Liver (tissue), 9 donors: ENCODE data around the gene ADNP. TPM values are rescaled to one million over a fixed set of nuclear protein-coding genes. Genes with fewer than 3 reads are reported as not detected.

Experiments used
- DNase-seq: peaks from one replicate; pipeline ENCODE4 v3.0.0-alpha.2; 2017; ENCODE audit warnings: low spot score
- H3K27ac ChIP-seq, 2 donors: one replicate each; pipeline ENCODE4 v1.7.0; 2013; ENCODE audit warnings: inconsistent platforms in 2 of 2, low read length in 2 of 2, control low read depth in 1 of 2, low read depth in 1 of 2, mild to moderate bottlenecking in 1 of 2
- H3K27me3 ChIP-seq, 4 donors: one replicate each; pipeline versions ENCODE4 v1.6.1 to v1.7.0; 2013; ENCODE audit warnings: low read length in 3 of 4, inconsistent platforms in 1 of 4, mild to moderate bottlenecking in 1 of 4, moderate library complexity in 1 of 4; ENCODE audit not compliant: control insufficient read depth in 4 of 4, insufficient read depth in 4 of 4
- H3K36me3 ChIP-seq, 4 donors: one replicate each; pipeline versions ENCODE4 v1.6.1 to v1.7.0; 2013; ENCODE audit warnings: low read length in 3 of 4, mild to moderate bottlenecking in 3 of 4, low read depth in 1 of 4, moderate library complexity in 1 of 4; ENCODE audit not compliant: control insufficient read depth in 4 of 4, insufficient read depth in 3 of 4
- H3K4me1 ChIP-seq, 4 donors: one replicate each; pipeline versions ENCODE4 v1.6.1 to v1.7.0; 2013; ENCODE audit warnings: low read length in 3 of 4, mild to moderate bottlenecking in 3 of 4, moderate library complexity in 1 of 4; ENCODE audit not compliant: control insufficient read depth in 4 of 4, insufficient read depth in 4 of 4
- H3K4me3 ChIP-seq, 3 donors: one replicate each; pipeline versions ENCODE4 v1.6.1 to v1.7.0; 2013; ENCODE audit warnings: low read length in 3 of 3, control low read depth in 1 of 3, low read depth in 1 of 3, mild to moderate bottlenecking in 1 of 3
- H3K9ac ChIP-seq, 2 donors: one replicate each; pipeline ENCODE4 v1.7.0; 2013; ENCODE audit warnings: low read length in 2 of 2, mild to moderate bottlenecking in 2 of 2, moderate library complexity in 2 of 2, control low read depth in 1 of 2, low read depth in 1 of 2
- H3K9me3 ChIP-seq, 4 donors: one replicate each; pipeline versions ENCODE4 v1.6.1 to v1.7.0; 2013; ENCODE audit warnings: low read length in 3 of 4; ENCODE audit not compliant: control insufficient read depth in 4 of 4
- ATF3 ChIP-seq: IDR thresholded peaks from 2 replicates; pipeline ENCODE4 v1.6.1; 2016; ENCODE audit warnings: antibody characterized with exemption
- CTCF ChIP-seq: fragments of 150-350 bp; IDR thresholded peaks from 2 replicates; pipeline ENCODE4 v1.5.1; 2017; ENCODE audit warnings: improper control_type of control experiment, low read depth, low read length; ENCODE audit not compliant: missing input control
- EGR1 ChIP-seq, 2 donors: IDR thresholded peaks; 2 replicates each; pipeline ENCODE4 v1.6.1; 2016 to 2018; ENCODE audit warnings: antibody characterized with exemption in 2 of 2, low read depth in 2 of 2
- FOXA1 ChIP-seq: IDR thresholded peaks from 2 replicates; pipeline ENCODE4 v1.6.1; 2016; ENCODE audit warnings: antibody characterized with exemption
- GABPA ChIP-seq, 2 donors: IDR thresholded peaks in 1 of 2; conservative IDR thresholded peaks in 1 of 2; 2 replicates each; pipeline ENCODE4 v1.6.1; 2016; ENCODE audit warnings: antibody characterized with exemption in 2 of 2, mild to moderate bottlenecking in 1 of 2, moderate library complexity in 1 of 2
- HNF4A ChIP-seq, 2 donors: conservative IDR thresholded peaks; 2 replicates each; pipeline ENCODE4 v1.6.1; 2016; ENCODE audit warnings: antibody characterized with exemption in 2 of 2, mild to moderate bottlenecking in 2 of 2
- HNF4G ChIP-seq: IDR thresholded peaks from 2 replicates; pipeline ENCODE4 v1.6.1; 2016; ENCODE audit warnings: antibody characterized with exemption
- JUND ChIP-seq, 2 donors: IDR thresholded peaks; 2 replicates each; pipeline ENCODE4 v1.6.1; 2016; ENCODE audit warnings: antibody characterized with exemption in 2 of 2
- MAX ChIP-seq: IDR thresholded peaks from 2 replicates; pipeline ENCODE4 v1.6.1; 2016; ENCODE audit warnings: antibody characterized with exemption
- NR2F2 ChIP-seq: IDR thresholded peaks from 2 replicates; pipeline ENCODE4 v1.6.1; 2016; ENCODE audit warnings: antibody characterized with exemption
- RAD21 ChIP-seq, 2 donors: IDR thresholded peaks; 2 replicates each; pipeline ENCODE4 v1.6.1; 2016; ENCODE audit warnings: antibody characterized with exemption in 2 of 2, mild to moderate bottlenecking in 2 of 2
- REST ChIP-seq: IDR thresholded peaks from 2 replicates; pipeline ENCODE4 v1.6.1; 2016; ENCODE audit warnings: antibody characterized with exemption, mild to moderate bottlenecking
- RXRA ChIP-seq, 2 donors: IDR thresholded peaks; 2 replicates each; pipeline ENCODE4 v1.6.1; 2017 to 2018; ENCODE audit warnings: antibody characterized with exemption in 2 of 2, mild to moderate bottlenecking in 1 of 2
- SP1 ChIP-seq: IDR thresholded peaks from 2 replicates; pipeline ENCODE4 v1.6.1; 2018; ENCODE audit warnings: antibody characterized with exemption, mild to moderate bottlenecking
- TAF1 ChIP-seq: conservative IDR thresholded peaks from 2 replicates; pipeline ENCODE4 v1.6.1; 2016; ENCODE audit warnings: antibody characterized with exemption, mild to moderate bottlenecking
- WGBS: extraction: QIAGEN DNeasy Blood & Tissue Kit; methylation state at CpG from one replicate; pipeline ENCODE4 v1.1.7; 2013; 5-methylcytosine and 5-hydroxymethylcytosine counted together
- polyA plus RNA-seq, 2 donors: library from polyadenylated mRNA; stranded (reverse) in 1 of 2; unstranded in 1 of 2; fragments of 200-250 nt in 1 of 2; fragments of >200 nt in 1 of 2; fragmentation: Nextera tagmentation in 1 of 2; extraction: Ambion mirVana in 1 of 2; gene quantifications; one replicate each; pipeline versions ENCODE4 v1.2.1 to v1.2.3, GENCODE V29; 2013 to 2015
- total RNA-seq, 2 donors: library from RNA; depleted of rRNA; stranded (reverse); fragments of >200 nt; gene quantifications; one replicate each; pipeline ENCODE4 v1.2.3, GENCODE V29; 2014
- donor health status: healthy.
- donor health status: healthy.
- donor health status: healthy.
- donor health status: healthy.
- donor health status: healthy.

ADNP gene
- total and polyA plus RNA-seq, 4 donors, result 9.3 to 25.4 (median 20.1) TPM

- Histone ChIP-seq H3K36me3 (no peaks in the 10 kb centered on the region), H3K9ac (no peak overlapping the region), H3K27ac (no peak overlapping the region), H3K4me3 (no peak overlapping the region), H3K4me1 (peaks cover 11 to 29% (median 24%) of the 10 kb centered on the region in 4 donors), H3K9me3 (no peaks in the 10 kb centered on the region), H3K27me3 (no peaks in the 10 kb centered on the region)
- WGBS, result 65% methylated on average over 13 of the region's 13 CpGs
- no peak for TF ChIP-seq MAX
- no peak for TF ChIP-seq JUND (IDR thresholded peaks at IDR 0.05)
- TF ChIP-seq REST, result no peak
- no peak for TF ChIP-seq SP1
- TF ChIP-seq HNF4A (conservative IDR thresholded peaks at IDR 0.05), result no peak
- no peak for TF ChIP-seq HNF4G
- TF ChIP-seq ATF3, result no peak
- no peak for TF ChIP-seq NR2F2
- TF ChIP-seq EGR1 (IDR thresholded peaks at IDR 0.05; ENCODE audit: low read depth in 2 of 2), result no peak
- TF ChIP-seq FOXA1, result no peak
- TF ChIP-seq RAD21 (IDR thresholded peaks at IDR 0.05), result no peak
- no peak for DNase-seq
Observed at GRCh38 chr20:50850721-50851286, 80.4 kb downstream of the ADNP start.

GRCh38 chr20:50848846-50849673 lies 82.2 kb downstream of the ADNP start:
- peak; percentile 28 for TF ChIP-seq REST
- peak in 1 of 2 donors; percentile 71 for TF ChIP-seq GABPA (IDR thresholded peaks at IDR 0.05 in 1 of 2, conservative IDR thresholded peaks at IDR 0.05 in 1 of 2)
- peak in 1 of 2 donors; percentile 77 for TF ChIP-seq RXRA (IDR thresholded peaks at IDR 0.05)
- peak in 1 of 2 donors; percentile 13 for TF ChIP-seq EGR1 (IDR thresholded peaks at IDR 0.05; ENCODE audit: low read depth in 2 of 2)
- TF ChIP-seq TAF1, result no peak
- TF ChIP-seq HNF4A (conservative IDR thresholded peaks at IDR 0.05), result peak in 1 of 2 donors; percentile 65
- peak; percentile 20 for TF ChIP-seq SP1
- TF ChIP-seq CTCF, result no peak
- 45% methylated on average over 18 of the region's 18 CpGs for WGBS
- H3K4me3 ChIP-seq, result peak overlapping the region; percentile 8 to 29 (median 10)
- no peaks in the 10 kb centered on the region for H3K27me3 ChIP-seq
- no peaks in the 10 kb centered on the region for H3K9me3 ChIP-seq
- peak overlapping the region; percentile 61 to 65 for H3K27ac ChIP-seq
- H3K4me1 ChIP-seq, result peaks cover 7 to 15% (median 11%) of the 10 kb centered on the region in 4 donors
- H3K9ac ChIP-seq, result peak overlapping the region in 1 of 2 donors; percentile 32
- DNase-seq, result no peak
- no peaks in the 10 kb centered on the region for H3K36me3 ChIP-seq
